ENCODE data around the gene PDXDC1.
A peak's percentile ranks its signal among the peaks of the same experiment; 100 is the strongest.
"Not testable (repeated sequence)": the region's sequence is repeated elsewhere in the genome, so short reads cannot be mapped to it uniquely, and the experiment has no call there.

PDXDC1 gene

GRCh38 chr16:15071916-15072769 is 97.3 kb downstream of the PDXDC1 start:
- DNase-seq (ENCODE audit: low read depth), result not testable (repeated sequence)

DNA sequence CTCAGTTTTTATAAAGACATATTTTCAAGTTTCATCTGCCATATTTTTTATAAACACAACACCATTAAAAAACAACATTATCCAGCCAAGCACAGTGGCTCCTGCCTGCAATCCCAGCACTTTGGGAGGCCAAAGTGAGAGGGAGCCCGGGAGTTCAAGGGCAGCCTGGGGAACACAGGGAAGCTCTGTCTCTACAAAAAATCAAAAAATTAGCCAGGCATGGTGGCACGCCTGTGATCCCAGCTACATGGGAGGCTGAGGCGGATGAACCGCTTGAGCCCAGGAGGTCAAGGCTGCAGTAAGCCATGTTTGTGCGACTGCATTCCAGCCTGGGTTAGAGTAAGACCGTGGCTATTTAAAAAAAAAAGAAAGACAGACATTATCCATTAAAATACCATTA is 98.3 kb downstream of the PDXDC1 start:
- DNase-seq (ENCODE audit: low read depth), result no peak

GRCh38 chr16:15076161-15076560 is 101.3 kb downstream of the PDXDC1 start:
- not testable (repeated sequence) for DNase-seq (ENCODE audit: low read depth)

DNA sequence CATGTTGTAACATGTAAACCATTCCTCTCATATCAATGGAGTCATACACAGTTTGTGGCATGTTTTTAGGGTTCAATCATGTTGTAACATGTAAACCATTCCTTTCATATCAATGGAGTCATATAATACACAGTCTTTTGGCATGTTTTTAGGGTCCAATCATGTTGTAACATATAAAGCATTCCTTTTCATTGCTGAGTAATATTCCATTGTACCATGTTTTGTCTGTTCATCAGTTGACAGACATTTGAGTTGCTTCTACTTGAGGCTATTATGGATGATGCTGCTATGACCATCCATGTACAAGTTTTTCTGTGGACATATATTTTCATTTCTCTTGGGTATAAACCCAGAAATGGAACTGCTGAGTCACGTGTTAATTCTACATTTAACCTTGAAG is 106.1 kb downstream of the PDXDC1 start:
- DNase-seq (ENCODE audit: low read depth), result not testable (repeated sequence)

GRCh38 chr16:15082788-15083187 is 108.0 kb downstream of the PDXDC1 start:
- DNase-seq (ENCODE audit: low read depth), result not testable (repeated sequence)

DNA sequence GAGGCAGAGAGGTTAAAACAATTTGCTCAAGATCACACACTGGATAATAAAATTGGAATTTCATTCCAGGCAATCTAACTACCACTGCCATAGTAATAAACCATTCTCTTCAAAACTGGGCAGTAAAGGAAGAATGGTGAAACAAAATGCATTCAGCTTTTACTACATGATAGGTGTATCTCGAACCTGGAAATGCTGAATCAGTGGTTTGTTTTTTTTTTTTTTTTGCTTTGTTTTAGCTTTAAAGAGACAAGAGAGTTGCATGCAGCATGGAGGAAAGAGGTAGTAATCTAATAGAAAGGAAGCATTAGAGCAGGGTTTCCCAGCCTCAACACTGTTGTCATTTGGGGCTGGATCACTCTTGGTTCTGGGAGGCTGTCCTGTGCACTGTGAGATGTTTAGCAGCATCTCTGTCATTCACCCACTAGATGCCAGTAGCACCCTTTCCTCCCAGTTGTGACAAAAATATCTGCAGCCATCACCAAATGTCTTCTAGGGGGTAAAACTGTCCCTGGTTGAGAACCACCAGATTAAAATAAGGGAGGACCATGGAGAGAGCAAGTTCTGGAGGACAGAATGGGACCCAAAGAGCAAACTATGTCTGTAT is 115.9 kb downstream of the PDXDC1 start:
- not testable (repeated sequence) for DNase-seq (ENCODE audit: low read depth)

GRCh38 chr16:15093571-15093954 is 118.7 kb downstream of the PDXDC1 start:
- DNase-seq (ENCODE audit: low read depth), result not testable (repeated sequence)

DNA sequence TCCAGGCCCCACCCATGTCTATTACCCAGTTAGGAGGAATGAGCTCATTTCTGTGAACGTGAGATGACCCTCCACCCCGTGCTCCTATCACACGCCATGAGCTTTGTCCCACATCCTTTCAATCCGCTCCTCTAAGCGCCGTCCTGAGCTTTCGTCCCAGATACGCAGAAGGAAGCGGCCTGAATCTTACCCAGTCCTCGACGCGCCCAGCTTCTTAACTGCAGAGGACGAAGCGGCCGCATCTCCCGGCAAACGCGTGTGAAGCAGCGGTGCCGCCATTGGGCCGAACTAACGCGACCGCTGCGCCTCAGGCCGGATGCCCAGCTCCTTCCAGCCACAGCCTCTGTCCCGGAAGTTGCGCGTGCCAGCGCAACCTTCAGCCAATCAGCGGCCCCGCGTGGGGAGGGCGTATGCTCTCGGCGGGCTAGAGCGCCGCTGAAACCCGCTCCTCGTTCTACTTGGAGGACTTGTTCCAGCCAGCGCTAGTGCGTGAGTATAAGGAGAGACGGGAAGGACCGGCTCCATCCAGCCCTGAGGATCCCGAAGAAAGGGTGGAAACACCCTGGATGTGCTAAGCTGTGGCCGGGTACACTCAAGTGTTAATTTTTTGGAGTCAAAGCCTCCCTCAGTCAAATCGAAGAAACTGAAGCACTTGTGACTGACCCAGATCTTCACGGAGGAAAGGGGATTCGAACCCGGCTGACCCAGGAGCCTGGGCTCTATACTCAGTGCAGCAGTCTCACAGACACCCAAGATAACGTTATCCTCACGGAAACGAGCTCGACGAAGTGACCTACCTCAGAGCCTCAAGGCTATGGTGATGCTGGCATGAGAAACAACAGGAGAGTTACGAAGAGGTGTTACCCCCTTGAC is 119.4 kb downstream of the PDXDC1 start, which contains the start of gene RRN3:
TSS of gene RRN3 (minus strand) at position 318 of the 873 bp plus-strand sequence. CDS start at position 279, 39 bp downstream.
- DNase-seq (ENCODE audit: low read depth), result peak; percentile 77

DNA sequence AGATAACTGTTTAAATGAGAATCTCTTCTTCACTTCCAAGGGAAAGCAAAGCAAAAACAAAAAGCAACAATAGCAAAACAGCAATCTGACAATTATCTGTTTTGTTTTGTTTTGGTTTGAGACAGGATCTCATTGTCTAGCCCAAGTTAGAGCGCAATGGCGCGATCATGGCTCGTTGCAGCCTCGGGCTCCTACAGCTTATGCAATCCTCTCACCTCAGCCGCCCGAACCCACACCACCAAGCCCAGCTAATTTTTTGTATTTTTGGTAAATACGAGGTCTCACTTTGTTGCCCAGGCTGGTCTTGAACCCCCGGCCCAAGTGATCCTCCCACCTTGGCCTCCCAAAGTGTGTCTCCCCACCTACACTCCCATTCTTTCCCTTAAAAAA is 121.8 kb downstream of the PDXDC1 start:
- DNase-seq (ENCODE audit: low read depth), result not testable (repeated sequence)

DNA sequence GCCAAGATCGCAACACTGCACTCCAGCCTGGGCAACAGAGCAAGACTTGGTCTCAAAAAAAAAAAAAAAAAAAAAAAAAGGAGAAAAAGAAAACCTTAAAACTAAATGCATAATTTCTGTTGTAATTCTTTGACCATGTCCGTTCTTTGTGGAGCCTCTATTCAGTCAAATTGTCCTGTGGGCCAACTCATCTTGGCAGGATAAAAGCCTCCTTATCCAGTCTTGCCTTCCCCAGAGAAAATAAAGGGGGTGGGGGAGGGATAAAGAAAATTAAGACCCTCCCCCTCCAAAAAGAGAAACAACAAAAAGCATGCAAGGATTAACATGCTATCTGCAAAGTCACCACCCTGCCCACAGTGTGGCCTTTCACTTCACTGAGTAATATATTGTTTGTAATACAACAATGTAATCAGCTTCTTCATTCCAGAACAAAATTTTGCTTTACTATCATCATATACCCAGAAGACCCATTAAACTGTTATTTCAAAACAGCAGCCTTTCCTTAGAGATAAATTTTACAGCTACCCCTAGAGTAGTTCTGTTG is 124.6 kb downstream of the PDXDC1 start:
- not testable (repeated sequence) for DNase-seq (ENCODE audit: low read depth)

DNA sequence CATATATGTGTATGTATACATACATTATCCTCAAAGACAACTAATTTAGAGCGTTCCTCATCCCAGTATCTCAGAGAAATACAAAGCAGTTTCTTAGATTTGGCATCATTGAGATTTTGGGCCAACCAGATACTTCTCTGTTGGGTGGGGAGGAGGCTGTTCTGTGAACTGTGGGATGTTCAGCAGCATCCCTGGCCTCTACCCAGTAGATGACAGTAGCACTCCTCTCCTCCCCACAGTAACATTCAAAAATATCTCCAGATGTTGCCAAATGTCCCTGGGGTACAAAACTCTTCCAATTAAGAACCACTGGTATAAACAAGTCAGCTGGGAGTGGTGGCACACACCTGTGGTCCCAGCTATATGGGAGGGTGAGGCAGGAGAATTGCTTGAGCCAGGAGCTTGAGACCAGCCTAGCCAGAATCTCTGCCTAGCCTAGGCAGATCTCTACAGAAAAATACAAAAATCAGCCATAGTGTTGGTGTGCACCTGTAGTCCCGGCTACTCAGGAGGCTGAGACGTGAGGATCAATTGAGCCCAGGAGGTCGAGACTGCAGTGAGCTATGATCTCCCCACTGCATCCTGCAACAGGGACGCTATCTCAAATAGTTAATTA is 125.7 kb downstream of the PDXDC1 start:
- DNase-seq (ENCODE audit: low read depth), result not testable (repeated sequence)

DNA sequence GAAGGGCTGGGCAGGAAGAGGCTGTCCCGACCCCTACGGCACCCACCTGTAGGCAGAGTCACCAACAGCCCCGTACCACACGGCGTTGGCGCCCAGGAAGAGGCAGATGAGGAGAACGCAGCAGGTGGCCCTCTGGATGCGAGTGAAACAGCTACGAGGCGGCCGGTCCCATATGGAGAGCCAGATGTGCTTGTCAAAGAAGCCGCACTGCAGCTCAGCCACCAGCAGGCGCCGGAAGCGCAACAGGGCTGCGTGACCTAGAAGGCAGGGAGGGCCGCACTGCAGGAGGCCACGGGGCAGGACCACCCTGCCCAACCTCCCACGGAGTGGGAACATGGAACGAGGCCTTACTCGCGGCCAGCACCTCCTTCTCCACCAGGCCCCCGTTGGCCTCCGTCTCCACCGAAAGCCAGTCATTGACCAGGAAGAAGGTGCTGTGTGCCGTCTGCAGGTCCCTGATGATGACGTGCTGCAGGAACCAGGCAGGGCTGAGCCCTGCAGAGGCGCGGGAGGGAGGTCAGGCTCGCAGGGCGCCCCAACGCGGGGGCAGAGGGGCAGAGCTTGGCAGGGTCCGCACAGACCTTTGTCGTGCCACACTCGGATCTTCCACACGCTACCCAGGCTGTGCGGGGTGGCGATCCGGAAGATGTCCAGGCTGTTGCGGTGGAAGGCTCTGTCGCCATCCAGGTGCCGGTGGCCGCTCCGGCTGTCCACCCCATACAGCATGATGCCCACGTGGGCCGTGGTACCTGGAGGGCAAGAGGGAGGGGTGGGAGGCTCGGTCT is 153.0 kb downstream of the PDXDC1 start:
- DNase-seq (ENCODE audit: low read depth), result not testable (repeated sequence)

DNA sequence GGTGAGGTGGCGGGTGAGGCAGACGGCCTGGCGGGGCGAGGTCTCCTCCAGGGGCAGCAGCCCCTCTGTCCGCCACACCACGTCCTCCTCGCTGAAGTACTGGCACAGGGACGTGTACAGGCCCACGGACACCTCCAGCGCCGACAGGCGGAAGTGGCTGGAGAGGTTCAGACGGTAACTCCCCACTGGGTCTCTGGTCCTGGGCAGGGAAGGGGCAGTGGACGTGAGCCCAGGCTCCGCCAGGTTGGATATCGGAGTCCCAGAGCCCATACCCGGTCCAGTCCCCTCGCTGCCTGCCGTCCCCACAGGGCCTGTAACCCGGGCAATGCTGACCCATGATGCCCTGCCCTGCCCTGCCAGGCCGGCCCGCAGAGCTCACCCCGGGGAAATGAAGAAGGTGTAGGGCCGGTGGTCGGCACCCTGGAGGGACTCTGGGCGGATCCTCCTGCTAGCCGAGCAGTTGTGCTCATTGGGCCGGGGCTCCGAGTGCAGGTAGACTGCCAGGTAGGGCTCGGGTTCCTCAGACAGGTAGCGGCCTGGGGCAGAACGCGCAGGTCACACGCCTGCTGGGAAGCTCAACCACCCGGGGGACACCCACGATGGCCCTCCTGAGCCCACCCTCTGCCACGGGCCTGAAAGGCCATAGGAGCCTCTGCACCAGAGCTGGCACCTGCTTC is 155.6 kb downstream of the PDXDC1 start:
- not testable (repeated sequence) for DNase-seq (ENCODE audit: low read depth)

DNA sequence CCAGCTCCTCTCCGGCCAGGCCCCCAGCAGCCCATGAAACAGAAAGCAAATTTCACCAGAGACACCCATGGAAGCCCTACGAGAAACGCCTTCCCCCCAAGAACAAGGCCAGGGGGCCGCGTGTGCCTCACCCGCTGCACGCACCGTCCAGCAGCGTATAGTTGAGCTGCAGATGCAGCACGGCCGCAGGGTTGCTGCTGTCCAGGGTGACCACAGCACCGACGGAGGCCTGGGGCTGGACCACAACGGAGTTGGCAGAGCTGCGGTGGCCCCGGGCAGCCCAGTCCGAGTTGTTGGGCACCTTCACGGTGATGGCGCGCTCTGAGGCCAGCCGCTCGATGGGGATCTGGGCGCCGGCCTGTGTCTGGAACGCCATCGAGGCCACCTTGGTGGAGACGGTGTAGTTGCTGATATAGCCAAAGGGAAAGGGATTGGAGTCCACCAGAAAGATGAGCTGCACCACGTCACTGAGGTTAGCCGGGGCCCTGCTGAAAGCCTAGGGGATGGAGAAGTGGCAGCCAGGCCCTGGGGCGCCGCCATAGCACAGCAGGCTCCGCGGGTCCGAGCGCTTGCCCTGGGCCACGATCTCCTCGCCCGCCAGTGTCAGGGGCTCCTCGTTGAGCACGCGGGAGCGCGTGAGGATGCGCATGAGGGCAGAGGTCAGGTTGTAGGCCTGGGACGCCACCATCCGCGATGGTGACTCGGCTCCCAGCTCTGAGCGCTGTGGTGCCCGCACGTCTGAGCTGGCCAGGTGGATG is 156.3 kb downstream of the PDXDC1 start:
- DNase-seq (ENCODE audit: low read depth), result not testable (repeated sequence)

GRCh38 chr16:15132719-15133428 is 158.0 kb downstream of the PDXDC1 start:
- DNase-seq (ENCODE audit: low read depth), result not testable (repeated sequence)

DNA sequence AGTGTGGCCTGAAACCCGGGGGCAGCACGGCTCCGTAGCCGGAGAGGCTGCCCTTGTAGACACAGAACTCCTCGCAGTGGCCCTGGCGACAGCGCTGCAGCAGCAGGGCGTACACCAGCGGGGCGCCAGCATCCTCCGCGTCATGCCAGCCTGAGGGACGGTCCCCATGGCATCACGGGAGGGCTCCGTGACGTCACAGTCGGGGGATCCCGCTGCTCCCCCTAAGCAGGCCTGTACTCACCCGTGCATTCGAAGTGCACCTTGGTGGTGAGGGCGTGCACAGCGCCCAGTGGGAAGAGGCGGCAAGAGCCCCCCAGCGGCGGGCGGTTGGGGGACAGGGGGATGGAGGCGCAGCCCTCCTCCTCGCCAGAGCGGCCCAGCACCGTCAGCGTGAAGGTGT is 158.7 kb downstream of the PDXDC1 start:
- DNase-seq (ENCODE audit: low read depth), result not testable (repeated sequence)

DNA sequence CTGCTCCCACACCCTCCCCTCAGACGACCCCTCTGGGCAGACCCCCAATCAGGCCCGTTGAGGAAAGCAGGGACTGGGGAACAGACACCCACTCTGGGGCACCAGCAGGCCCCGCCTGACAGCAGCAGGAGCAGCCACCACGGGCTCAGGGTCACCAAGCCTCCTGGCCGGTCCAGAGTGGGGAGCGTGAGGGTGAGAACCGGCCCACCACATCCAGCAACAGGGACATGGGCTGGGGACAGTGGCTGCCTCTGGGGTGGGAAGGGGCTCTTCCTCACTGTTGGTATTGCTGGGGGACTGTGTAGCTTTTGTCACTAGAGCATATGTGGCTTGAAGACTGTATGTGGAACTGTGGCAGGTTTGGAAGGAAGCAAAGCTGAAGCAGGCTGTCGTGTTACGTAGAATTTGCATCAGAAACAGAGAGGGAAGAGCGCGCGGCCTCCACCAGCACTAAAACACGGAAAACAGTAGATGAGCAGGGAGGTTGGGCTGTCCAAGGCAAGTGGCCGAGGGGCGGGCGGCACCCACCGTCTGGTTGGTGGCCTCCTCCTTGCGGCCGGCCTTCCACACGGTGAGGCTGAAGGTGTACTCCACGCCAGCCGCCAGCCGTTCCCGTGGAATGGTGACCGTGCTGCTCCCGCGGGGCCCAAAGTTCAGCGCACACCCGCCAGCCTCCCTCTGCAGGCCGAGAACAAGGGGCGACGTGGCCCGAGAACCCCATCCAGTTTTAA is 160.1 kb downstream of the PDXDC1 start:
- DNase-seq (ENCODE audit: low read depth), result not testable (repeated sequence)

All from activated T-helper 1 cell treated with Interleukin-2 at 50 U/mL for 16 hours (primary cell).